Prostate gland (tissue), 2 donors: ENCODE results near the gene MAGOHB.
"Not testable (repeated sequence)": the region's sequence is repeated elsewhere in the genome, so short reads cannot be mapped to it uniquely, and the experiment has no call there.

ENCODE experiments used
- CTCF ChIP-seq, 4 experiments: fragments of 200-600 bp in 2 of 4; fragments of 450-650 bp in 2 of 4; sonication (generic) in 2 of 4; IDR thresholded peaks; 1 replicate in 3 of 4; 2 replicates in 1 of 4; pipeline ENCODE4 v1.5.1; 2016 to 2019; ENCODE audit warnings: antibody characterized with exemption in 4 of 4, mild to moderate bottlenecking in 2 of 4, moderate library complexity in 2 of 4
- POLR2AphosphoS5 ChIP-seq: sonication (generic); formaldehyde crosslinking; IDR thresholded peaks from one replicate; pipeline ENCODE4 v1.6.1; 2017; ENCODE audit warnings: antibody characterized with exemption

GRCh38 chr12:10611258-10611657 lies 2.2 kb downstream of the MAGOHB start:
- TF ChIP-seq CTCF (IDR thresholded peaks at IDR 0.05); POLR2AphosphoS5: not testable (repeated sequence)
